Ovary (tissue), 3 donors: ENCODE results near the gene C3orf20.
"Not testable (repeated sequence)": the region's sequence is repeated elsewhere in the genome, so short reads cannot be mapped to it uniquely, and the experiment has no call there.

Source experiments
- EP300 ChIP-seq: sonication (generic); formaldehyde crosslinking; IDR thresholded peaks from one replicate; pipeline ENCODE4 v1.6.1; 2017; ENCODE audit warnings: antibody characterized with exemption
- POLR2A ChIP-seq: fragments of 450-650 bp; IDR thresholded peaks from one replicate; pipeline ENCODE4 v1.6.1; 2017; ENCODE audit warnings: antibody characterized with exemption, mild to moderate bottlenecking, moderate library complexity
- TF ChIP-seq, protein P1 (sequence below), 3 donors: fragments of 450-650 bp in 2 of 3; fragments of 200-600 bp in 1 of 3; IDR thresholded peaks; one replicate each; pipeline versions ENCODE4 v1.5.1 to v1.8.0; 2016 to 2022; ENCODE audit warnings: antibody characterized with exemption in 3 of 3, mild to moderate bottlenecking in 1 of 3
- donor health status: DM: no; HTN: no; CAD: no.

DNA sequence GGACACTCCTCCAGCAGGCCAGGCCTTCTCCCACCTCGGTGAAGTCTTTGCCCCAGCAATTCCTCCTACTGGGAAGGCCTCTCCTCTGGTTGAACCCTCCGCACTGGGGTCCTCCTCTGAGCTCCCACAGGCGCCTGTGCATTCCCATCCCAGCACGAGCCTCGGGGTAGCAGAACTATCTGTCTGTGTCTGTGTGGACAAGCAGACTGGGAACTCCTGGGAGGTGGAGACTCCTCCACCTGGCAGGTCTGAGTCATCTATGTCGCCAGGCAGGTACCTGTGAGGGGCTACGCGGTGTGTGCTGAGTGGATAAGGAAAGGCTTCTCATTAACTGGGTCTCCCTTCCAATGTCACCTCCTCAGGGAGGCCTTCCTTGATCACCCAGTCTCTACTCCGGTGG lies 134.7 kb downstream of the C3orf20 start:
- TF ChIP-seq, protein P1, sequence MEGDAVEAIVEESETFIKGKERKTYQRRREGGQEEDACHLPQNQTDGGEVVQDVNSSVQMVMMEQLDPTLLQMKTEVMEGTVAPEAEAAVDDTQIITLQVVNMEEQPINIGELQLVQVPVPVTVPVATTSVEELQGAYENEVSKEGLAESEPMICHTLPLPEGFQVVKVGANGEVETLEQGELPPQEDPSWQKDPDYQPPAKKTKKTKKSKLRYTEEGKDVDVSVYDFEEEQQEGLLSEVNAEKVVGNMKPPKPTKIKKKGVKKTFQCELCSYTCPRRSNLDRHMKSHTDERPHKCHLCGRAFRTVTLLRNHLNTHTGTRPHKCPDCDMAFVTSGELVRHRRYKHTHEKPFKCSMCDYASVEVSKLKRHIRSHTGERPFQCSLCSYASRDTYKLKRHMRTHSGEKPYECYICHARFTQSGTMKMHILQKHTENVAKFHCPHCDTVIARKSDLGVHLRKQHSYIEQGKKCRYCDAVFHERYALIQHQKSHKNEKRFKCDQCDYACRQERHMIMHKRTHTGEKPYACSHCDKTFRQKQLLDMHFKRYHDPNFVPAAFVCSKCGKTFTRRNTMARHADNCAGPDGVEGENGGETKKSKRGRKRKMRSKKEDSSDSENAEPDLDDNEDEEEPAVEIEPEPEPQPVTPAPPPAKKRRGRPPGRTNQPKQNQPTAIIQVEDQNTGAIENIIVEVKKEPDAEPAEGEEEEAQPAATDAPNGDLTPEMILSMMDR (IDR thresholded peaks at IDR 0.05), result not testable (repeated sequence)
- TF ChIP-seq POLR2A, EP300: not testable (repeated sequence)
